Transverse colon (tissue), 4 donors: ENCODE data around the gene SSH2. TPM values are rescaled to one million over a fixed set of nuclear protein-coding genes. Genes with fewer than 3 reads are reported as not detected.

Source experiments
- DNase-seq: peaks from one replicate; pipeline ENCODE4 v3.0.0-alpha.2; 2019
- H3K27ac ChIP-seq, 4 donors: fragments of 200-600 bp; sonication (generic); 2 replicates each; pipeline ENCODE4 v1.5.1; 2016 to 2018; ENCODE audit warnings: inconsistent platforms in 4 of 4
- H3K27me3 ChIP-seq: fragments of 200-600 bp; sonication (generic); 2 replicates; pipeline ENCODE4 v1.5.1; 2017; ENCODE audit warnings: inconsistent platforms
- H3K36me3 ChIP-seq, 4 donors: fragments of 200-600 bp; sonication (generic); 2 replicates each; pipeline ENCODE4 v1.5.1; 2017 to 2019; ENCODE audit warnings: inconsistent platforms in 4 of 4
- H3K4me1 ChIP-seq, 4 donors: fragments of 200-600 bp; sonication (generic); 2 replicates each; pipeline ENCODE4 v1.5.1; 2017 to 2020; ENCODE audit warnings: inconsistent platforms in 4 of 4
- H3K4me3 ChIP-seq, 4 donors: fragments of 200-600 bp; sonication (generic); 1 replicate in 1 of 4; 2 replicates in 3 of 4; pipeline versions ENCODE4 v1.5.1 to v1.6.1; 2017 to 2019; ENCODE audit warnings: inconsistent platforms in 4 of 4
- H3K9me3 ChIP-seq, 2 donors: fragments of 200-600 bp; sonication (generic); 2 replicates each; pipeline ENCODE4 v1.5.1; 2017 to 2019; ENCODE audit warnings: inconsistent platforms in 2 of 2
- EP300 ChIP-seq: sonication (generic); formaldehyde crosslinking; IDR thresholded peaks from one replicate; pipeline ENCODE4 v1.6.1; 2017; ENCODE audit warnings: antibody characterized with exemption, low read depth
- POLR2A ChIP-seq: fragments of 450-650 bp; IDR thresholded peaks from one replicate; pipeline ENCODE4 v1.6.1; 2016; ENCODE audit warnings: antibody characterized with exemption, mild to moderate bottlenecking, moderate library complexity
- POLR2AphosphoS5 ChIP-seq, 3 donors: sonication (generic); formaldehyde crosslinking; IDR thresholded peaks; one replicate each; pipeline ENCODE4 v1.6.1; 2016; ENCODE audit warnings: antibody characterized with exemption in 3 of 3
- WGBS, 2 donors: methylation state at CpG; one replicate each; pipeline ENCODE4 v1.1.5; 2018; ENCODE audit warnings: low coverage in 1 of 2; 5-methylcytosine and 5-hydroxymethylcytosine counted together
- in situ Hi-C, 4 donors: fragments of 200-750 bp; cut with MboI; loops; one replicate each; pipeline versions ENCODE4 v1.15.0 to v1.15.1; 2017; ENCODE audit warnings: low sequenced_read_pairs in 3 of 4, low pct_ligation_motif_present in 1 of 4, low pct_unique_long_range_greater_than_20kb in 1 of 4
- intact Hi-C: fragments of 100-400 bp; cut with DNase I; formaldehyde crosslinking; loops from one replicate; pipeline ENCODE4 v1.15.1; 2023; ENCODE audit warnings: low total_unique reads
- total RNA-seq, 4 donors: library from RNA; depleted of rRNA; stranded (reverse); fragments of >200 nt; gene quantifications; one replicate each; pipeline ENCODE4 v1.1.0, GENCODE V29; 2016
- TF ChIP-seq, protein P1 (sequence below), 5 experiments: fragments of 200-600 bp in 3 of 5; fragments of 450-650 bp in 2 of 5; sonication (generic) in 3 of 5; IDR thresholded peaks; 1 replicate in 2 of 5; 2 replicates in 3 of 5; pipeline ENCODE4 v1.5.1; 2016 to 2017; ENCODE audit warnings: antibody characterized with exemption in 5 of 5, inconsistent platforms in 3 of 5, mild to moderate bottlenecking in 2 of 5, moderate library complexity in 1 of 5

SSH2 gene
- total RNA-seq, 4 donors from 2014 or later = 15.3 to 99.9 (median 46.0) TPM

DNA sequence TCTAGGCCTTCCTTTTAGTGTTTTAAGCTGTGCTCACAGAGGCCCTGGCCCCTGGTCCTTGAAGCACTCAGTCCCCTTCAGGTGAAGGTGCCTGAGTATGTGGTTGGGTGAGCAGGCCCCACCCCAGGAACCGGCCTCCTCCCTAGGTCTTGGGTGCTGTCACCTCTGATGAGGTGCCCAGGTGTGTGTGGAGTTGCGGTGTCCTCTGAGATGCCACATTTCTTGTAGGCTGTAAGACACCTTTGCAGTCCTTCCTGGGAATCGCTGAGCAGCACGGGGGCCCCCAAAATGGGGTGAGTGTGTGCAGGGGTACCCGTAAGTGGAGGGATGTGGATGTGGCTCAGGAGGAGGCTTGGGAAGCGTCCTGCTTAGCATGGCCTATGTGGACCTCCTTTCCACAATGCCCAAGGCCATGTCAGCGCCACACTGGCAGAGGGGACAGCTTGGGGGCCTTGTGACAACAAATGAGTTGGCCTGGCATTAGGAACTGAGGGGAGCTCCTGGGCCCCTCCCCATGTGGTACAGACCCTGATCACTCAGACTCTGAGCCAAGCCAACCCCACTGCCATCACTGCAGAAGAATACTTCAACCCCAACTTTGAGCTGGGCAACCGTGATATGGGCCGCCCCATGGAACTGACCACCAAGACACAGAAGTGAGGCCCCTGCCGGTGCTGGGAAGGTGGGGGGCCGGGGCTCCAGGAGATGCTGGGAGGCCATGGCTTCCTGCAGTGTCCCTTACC, 318.5 kb downstream of the SSH2 start:
- TF ChIP-seq POLR2AphosphoS5 (IDR thresholded peaks at IDR 0.05) (no peak), POLR2A (no peak), EP300 (no peak)
- TF ChIP-seq, protein P1, sequence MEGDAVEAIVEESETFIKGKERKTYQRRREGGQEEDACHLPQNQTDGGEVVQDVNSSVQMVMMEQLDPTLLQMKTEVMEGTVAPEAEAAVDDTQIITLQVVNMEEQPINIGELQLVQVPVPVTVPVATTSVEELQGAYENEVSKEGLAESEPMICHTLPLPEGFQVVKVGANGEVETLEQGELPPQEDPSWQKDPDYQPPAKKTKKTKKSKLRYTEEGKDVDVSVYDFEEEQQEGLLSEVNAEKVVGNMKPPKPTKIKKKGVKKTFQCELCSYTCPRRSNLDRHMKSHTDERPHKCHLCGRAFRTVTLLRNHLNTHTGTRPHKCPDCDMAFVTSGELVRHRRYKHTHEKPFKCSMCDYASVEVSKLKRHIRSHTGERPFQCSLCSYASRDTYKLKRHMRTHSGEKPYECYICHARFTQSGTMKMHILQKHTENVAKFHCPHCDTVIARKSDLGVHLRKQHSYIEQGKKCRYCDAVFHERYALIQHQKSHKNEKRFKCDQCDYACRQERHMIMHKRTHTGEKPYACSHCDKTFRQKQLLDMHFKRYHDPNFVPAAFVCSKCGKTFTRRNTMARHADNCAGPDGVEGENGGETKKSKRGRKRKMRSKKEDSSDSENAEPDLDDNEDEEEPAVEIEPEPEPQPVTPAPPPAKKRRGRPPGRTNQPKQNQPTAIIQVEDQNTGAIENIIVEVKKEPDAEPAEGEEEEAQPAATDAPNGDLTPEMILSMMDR (IDR thresholded peaks at IDR 0.05) = no peak
- intact Hi-C loops (no loop called here), in situ Hi-C loops (loop anchor here in 1 of 4 donors (25.0 kb wide), 1 partner anchor 326 kb away; the partner anchor contains the start of genes EFCAB5 and SSH2)
- H3K4me3 ChIP-seq = no peak overlapping the region
- no peaks in the 10 kb centered on the region for H3K36me3 ChIP-seq
- H3K27me3 ChIP-seq = peaks cover 14% of the 10 kb centered on the region
- peaks cover 24 to 36% (median 34%) of the 10 kb centered on the region in 4 donors for H3K4me1 ChIP-seq
- WGBS, 2 donors = 94% methylated on average over 11 of the region's 11 CpGs; no CpG with 5 or more reads in 1 of the 2 donors
- no peak overlapping the region for H3K27ac ChIP-seq
- H3K9me3 ChIP-seq = no peaks in the 10 kb centered on the region
- DNase-seq = no peak

DNA sequence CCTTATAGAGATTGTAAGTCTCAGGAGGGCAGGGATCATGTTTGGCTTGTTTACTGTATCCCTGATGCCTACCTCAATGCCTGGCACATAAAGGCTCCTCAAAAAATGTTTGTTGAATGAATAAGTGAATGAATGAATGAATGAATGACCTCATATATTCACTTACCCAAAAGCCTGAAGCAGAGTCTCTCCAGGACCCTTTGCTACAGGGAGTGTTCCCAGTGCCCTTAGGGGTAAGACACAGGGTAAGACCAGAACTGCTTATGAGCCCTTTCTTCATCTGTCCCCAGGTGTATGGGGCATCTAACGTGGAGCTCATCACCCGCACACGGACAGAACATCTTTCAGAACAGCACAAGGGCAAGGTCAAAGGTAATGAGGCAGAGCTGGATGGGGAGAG, 319.6 kb downstream of the SSH2 start:
- intact Hi-C loops = no loop called here
- 86 to 93% methylated on average over 3 of the region's 3 CpGs for WGBS, 2 donors

DNA sequence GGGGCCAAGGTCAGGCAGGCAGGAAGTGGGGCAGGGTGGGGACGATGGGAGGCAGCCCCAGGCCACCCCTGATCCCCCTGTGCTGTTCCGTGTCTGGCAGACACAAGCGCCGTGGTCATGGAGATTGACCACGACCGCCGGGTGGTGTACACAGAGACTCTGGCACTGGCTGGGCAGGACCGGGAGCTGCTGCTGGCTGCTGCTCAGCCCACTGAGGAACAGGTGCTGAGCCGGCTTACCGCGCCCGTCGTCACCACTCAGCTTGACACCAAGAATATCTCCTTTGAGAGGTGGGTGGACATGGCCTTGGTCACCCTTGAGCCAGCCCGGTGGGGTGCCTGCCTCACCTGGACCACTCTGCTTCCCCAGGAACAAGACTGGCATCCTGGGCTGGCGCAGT, 321.0 kb downstream of the SSH2 start:
- H3K36me3 ChIP-seq = no peaks in the 10 kb centered on the region
- peaks cover 5 to 12% (median 11%) of the 10 kb centered on the region in 4 donors for H3K4me1 ChIP-seq
- 92% methylated on average over 2 to 15 of the region's 15 CpGs for WGBS, 2 donors
- H3K4me3 ChIP-seq = no peak overlapping the region
- H3K27ac ChIP-seq = no peak overlapping the region
- DNase-seq = no peak
- in situ Hi-C loops (loop anchor here in 1 of 4 donors (25.0 kb wide), 1 partner anchor 328 kb away; the partner anchor contains the start of genes EFCAB5 and SSH2), intact Hi-C loops (no loop called here)
- H3K27me3 ChIP-seq = no peaks in the 10 kb centered on the region
- TF ChIP-seq POLR2A = no peak
- TF ChIP-seq, protein P1 (IDR thresholded peaks at IDR 0.05) = no peak
- no peak for TF ChIP-seq EP300
- no peak for TF ChIP-seq POLR2AphosphoS5 (IDR thresholded peaks at IDR 0.05)
- no peaks in the 10 kb centered on the region for H3K9me3 ChIP-seq

More for the DNA sequence above, 319.6 kb downstream of the SSH2 start:
- in situ Hi-C loops = loop anchor here in 1 of 4 donors (25.0 kb wide), 1 partner anchor 327 kb away; the partner anchor contains the start of genes EFCAB5 and SSH2
- no peak overlapping the region for H3K4me3 ChIP-seq
- H3K27ac ChIP-seq = no peak overlapping the region
- DNase-seq = no peak
- no peaks in the 10 kb centered on the region for H3K36me3 ChIP-seq
- peaks cover 5% of the 10 kb centered on the region for H3K27me3 ChIP-seq
- no peak for TF ChIP-seq EP300
- TF ChIP-seq, protein P1 (IDR thresholded peaks at IDR 0.05) = no peak
- H3K9me3 ChIP-seq = no peaks in the 10 kb centered on the region
- peaks cover 16 to 26% (median 23%) of the 10 kb centered on the region in 4 donors for H3K4me1 ChIP-seq

DNA sequence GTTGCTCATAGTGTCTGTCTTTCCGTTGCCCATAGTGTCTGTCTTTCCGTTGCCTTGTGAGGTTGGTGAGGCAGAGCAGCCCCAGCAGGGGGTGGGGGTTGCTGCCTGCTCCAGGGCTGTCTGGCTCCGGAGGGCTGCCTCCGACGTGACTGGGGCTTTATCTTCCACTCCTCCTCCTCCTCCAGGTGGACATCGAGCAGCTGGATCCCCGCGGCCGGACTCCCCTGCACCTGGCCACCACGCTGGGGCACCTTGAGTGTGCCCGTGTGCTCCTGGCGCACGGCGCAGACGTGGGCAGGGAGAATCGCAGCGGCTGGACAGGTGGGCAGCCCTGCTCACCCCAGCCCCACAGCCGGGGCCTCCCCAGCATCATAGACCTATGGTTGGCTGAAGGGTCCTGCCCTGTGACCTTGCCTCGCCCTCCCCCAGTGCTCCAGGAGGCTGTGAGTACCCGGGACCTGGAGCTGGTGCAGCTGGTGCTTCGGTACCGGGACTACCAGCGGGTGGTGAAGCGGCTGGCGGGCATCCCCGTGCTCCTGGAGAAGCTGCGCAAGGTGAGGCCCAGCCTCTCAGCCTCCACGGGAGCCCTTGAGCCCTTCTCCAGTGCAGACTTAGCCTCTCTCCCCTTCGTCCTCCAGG, 322.4 kb downstream of the SSH2 start:
- Histone ChIP-seq H3K36me3 (no peaks in the 10 kb centered on the region), H3K27ac (no peak overlapping the region), H3K9me3 (no peaks in the 10 kb centered on the region), H3K4me1 (no peaks in the 10 kb centered on the region), H3K27me3 (no peaks in the 10 kb centered on the region), H3K4me3 (no peak overlapping the region)
- no peak for DNase-seq
- intact Hi-C loops (no loop called here), in situ Hi-C loops (loop anchor here in 1 of 4 donors (25.0 kb wide), 1 partner anchor 330 kb away; the partner anchor contains the start of genes EFCAB5 and SSH2)
- TF ChIP-seq, protein P1 (IDR thresholded peaks at IDR 0.05) = no peak
- TF ChIP-seq POLR2AphosphoS5 (IDR thresholded peaks at IDR 0.05) (no peak), EP300 (no peak), POLR2A (no peak)
- 80 to 96% methylated on average over 1 to 29 of the region's 29 CpGs for WGBS, 2 donors
